ENCODE results near the gene PCDH15. TPM values are rescaled to one million over a fixed set of nuclear protein-coding genes. Genes with fewer than 3 reads are reported as not detected.

Gene PCDH15
- total and polyA plus RNA-seq, 2 experiments from 2014 or later, result not detected

DNA sequence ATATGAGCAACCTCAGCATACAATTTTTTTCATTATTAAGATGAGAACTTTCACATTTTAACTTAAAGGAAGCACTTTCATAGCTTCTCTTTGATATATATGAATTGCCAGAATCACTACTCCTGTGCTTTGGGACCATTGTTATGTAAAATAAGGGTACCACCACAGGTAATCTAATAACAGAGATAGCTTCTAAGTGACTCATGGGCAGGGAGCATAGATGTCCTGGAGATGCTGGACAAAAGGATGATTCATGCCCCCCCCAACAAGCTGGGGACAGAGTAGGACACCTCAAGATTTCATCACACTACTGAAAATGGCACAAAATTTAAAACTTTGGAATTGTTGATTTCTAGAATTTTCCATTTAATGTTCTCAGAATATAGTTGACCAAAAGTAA is 641.1 kb downstream of the PCDH15 start:
- no peak for TF ChIP-seq EZH2phosphoT487 (IDR thresholded peaks at IDR 0.05; ENCODE audit: insufficient read depth, low read depth)
- TF ChIP-seq EZH2 (IDR thresholded peaks at IDR 0.05; ENCODE audit: insufficient read depth, poor library complexity, severe bottlenecking), result no peak
- Histone ChIP-seq H3K9me3 (ENCODE audit: low read depth) (no peaks in the 10 kb centered on the region), H3K27ac (no peak overlapping the region), H3F3A (ENCODE audit: insufficient read depth) (no peaks in the 10 kb centered on the region), H2AFZ (no peak overlapping the region), H3K4me3 (no peak overlapping the region), H3K9me2 (ENCODE audit: insufficient read depth) (no peaks in the 10 kb centered on the region), H3K79me2 (ENCODE audit: insufficient read depth) (no peaks in the 10 kb centered on the region), H4K20me1 (ENCODE audit: insufficient read depth) (no peaks in the 10 kb centered on the region), H3K27me3 (replicated peaks; ENCODE audit: insufficient read depth) (no peaks in the 10 kb centered on the region), H3K9ac (no peak overlapping the region), H3K4me2 (ENCODE audit: unreplicated experiment) (no peak overlapping the region), H3K4me1 (ENCODE audit: insufficient read depth) (no peaks in the 10 kb centered on the region), H3K36me3 (ENCODE audit: low read depth) (no peaks in the 10 kb centered on the region)
- DNase-seq, result no peak
- in situ Hi-C loops (cut with MboI), result no loop called here

DNA sequence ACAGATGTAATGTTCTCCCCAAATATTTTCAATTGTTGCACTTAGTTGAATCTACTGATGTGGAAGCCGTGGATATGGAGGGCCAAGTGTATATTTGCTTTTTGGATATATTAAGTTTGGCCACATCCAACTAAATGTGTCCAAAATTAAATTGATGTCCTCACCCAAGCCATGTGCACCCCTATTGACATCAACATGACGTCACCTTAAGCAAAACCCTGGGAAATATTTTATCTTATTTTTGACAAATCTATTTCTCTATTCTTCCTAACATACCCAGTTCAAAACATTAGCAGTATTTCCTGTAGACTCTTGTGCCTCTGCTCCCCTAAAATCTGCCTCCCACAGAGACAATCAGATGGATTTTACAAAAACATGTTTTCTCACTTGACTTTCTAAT is 652.5 kb downstream of the PCDH15 start:
- DNase-seq, result no peak
- H3K79me2 ChIP-seq (ENCODE audit: insufficient read depth), result no peaks in the 10 kb centered on the region
- TF ChIP-seq EZH2 (IDR thresholded peaks at IDR 0.05; ENCODE audit: insufficient read depth, poor library complexity, severe bottlenecking) (no peak), EZH2phosphoT487 (IDR thresholded peaks at IDR 0.05; ENCODE audit: insufficient read depth, low read depth) (no peak)
- no peaks in the 10 kb centered on the region for H3K4me1 ChIP-seq (ENCODE audit: insufficient read depth)
- H3K4me3 ChIP-seq, result no peak overlapping the region
- no peaks in the 10 kb centered on the region for H3F3A ChIP-seq (ENCODE audit: insufficient read depth)
- H2AFZ ChIP-seq, result no peak overlapping the region
- H3K4me2 ChIP-seq (ENCODE audit: unreplicated experiment), result no peak overlapping the region
- H3K9ac ChIP-seq, result no peak overlapping the region
- in situ Hi-C loops (cut with MboI), result no loop called here
- no peaks in the 10 kb centered on the region for H3K9me3 ChIP-seq (ENCODE audit: low read depth)
- 14 to 26% methylated on average over 2 of the region's 2 CpGs for WGBS, 2 experiments (ENCODE audit: low coverage in 1 of 2, low lambda C conversion rate in 2 of 2, missing lambda C conversion rate in 2 of 2)
- H3K27ac ChIP-seq, result no peak overlapping the region
- no peaks in the 10 kb centered on the region for H3K36me3 ChIP-seq (ENCODE audit: low read depth)
- H3K27me3 ChIP-seq (replicated peaks; ENCODE audit: insufficient read depth), result no peaks in the 10 kb centered on the region
- no peaks in the 10 kb centered on the region for H3K9me2 ChIP-seq (ENCODE audit: insufficient read depth)
- H4K20me1 ChIP-seq (ENCODE audit: insufficient read depth), result no peaks in the 10 kb centered on the region

DNA sequence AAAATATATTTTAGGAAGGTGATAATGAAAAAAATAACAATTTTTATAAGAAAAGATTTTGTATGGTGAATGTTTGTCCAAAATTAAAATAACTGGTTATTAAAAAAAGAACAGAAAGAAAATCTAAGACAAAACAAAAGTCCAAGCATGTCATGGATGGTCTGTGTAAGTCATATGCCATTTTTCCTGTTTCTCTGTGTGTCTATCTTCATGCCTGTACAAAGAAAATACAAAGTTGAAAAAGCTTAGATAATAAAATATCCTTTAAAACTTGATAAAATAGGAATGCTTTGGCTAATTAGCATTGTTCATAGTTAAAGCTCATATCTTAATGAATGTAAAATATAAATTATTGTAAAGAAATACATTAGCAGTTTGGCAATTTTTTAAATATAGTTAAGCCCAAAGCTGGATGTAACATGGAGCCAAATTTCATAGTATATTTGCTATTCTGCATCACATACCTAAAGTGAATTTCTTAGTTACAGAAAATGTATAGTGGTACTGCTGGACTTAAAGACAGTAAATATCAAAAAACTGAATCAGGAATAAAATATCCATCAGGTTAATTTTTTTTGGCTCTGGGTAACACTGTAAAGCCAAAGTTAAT is 661.1 kb downstream of the PCDH15 start:
- Histone ChIP-seq H3K4me1 (ENCODE audit: insufficient read depth) (no peaks in the 10 kb centered on the region), H3F3A (ENCODE audit: insufficient read depth) (no peaks in the 10 kb centered on the region), H3K9me3 (ENCODE audit: low read depth) (peaks cover 4% of the 10 kb centered on the region), H4K20me1 (ENCODE audit: insufficient read depth) (no peaks in the 10 kb centered on the region), H3K27ac (no peak overlapping the region), H3K9ac (no peak overlapping the region), H3K4me2 (ENCODE audit: unreplicated experiment) (no peak overlapping the region), H3K9me2 (ENCODE audit: insufficient read depth) (no peaks in the 10 kb centered on the region), H3K36me3 (ENCODE audit: low read depth) (no peaks in the 10 kb centered on the region), H3K79me2 (ENCODE audit: insufficient read depth) (no peaks in the 10 kb centered on the region), H3K4me3 (no peak overlapping the region), H2AFZ (no peak overlapping the region), H3K27me3 (replicated peaks; ENCODE audit: insufficient read depth) (no peaks in the 10 kb centered on the region)
- no peak for DNase-seq
- TF ChIP-seq EZH2 (IDR thresholded peaks at IDR 0.05; ENCODE audit: insufficient read depth, poor library complexity, severe bottlenecking), result no peak
- TF ChIP-seq EZH2phosphoT487 (IDR thresholded peaks at IDR 0.05; ENCODE audit: insufficient read depth, low read depth), result no peak
- in situ Hi-C loops (cut with MboI), result no loop called here

DNA sequence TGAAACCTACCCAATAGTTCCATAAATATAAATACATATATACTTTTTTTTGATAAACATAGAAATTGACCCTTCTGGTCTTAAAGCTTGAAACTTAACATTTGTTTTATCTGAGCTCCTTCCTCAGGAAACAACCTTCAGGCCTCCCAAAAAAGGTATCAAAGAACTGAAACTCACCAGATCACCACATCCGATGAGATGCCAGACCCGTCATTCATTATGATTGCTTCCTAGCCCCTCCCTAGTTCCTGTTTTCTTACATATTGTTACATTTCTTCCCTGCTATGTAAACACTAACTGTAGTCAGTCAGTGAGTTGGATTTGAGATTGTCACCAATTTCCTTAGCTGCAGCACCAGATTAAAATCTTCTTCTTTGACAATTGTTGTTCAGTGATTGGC is 663.6 kb downstream of the PCDH15 start:
- no peak overlapping the region for H3K4me3 ChIP-seq
- no peaks in the 10 kb centered on the region for H3K79me2 ChIP-seq (ENCODE audit: insufficient read depth)
- H4K20me1 ChIP-seq (ENCODE audit: insufficient read depth), result no peaks in the 10 kb centered on the region
- no peak for TF ChIP-seq EZH2phosphoT487 (IDR thresholded peaks at IDR 0.05; ENCODE audit: insufficient read depth, low read depth)
- 35 to 49% methylated on average over 2 of the region's 2 CpGs for WGBS, 2 experiments (ENCODE audit: low coverage in 1 of 2, low lambda C conversion rate in 2 of 2, missing lambda C conversion rate in 2 of 2)
- H3K9me3 ChIP-seq (ENCODE audit: low read depth), result peaks cover 4% of the 10 kb centered on the region
- no peaks in the 10 kb centered on the region for H3K36me3 ChIP-seq (ENCODE audit: low read depth)
- H3K27me3 ChIP-seq (replicated peaks; ENCODE audit: insufficient read depth), result no peaks in the 10 kb centered on the region
- no peaks in the 10 kb centered on the region for H3K9me2 ChIP-seq (ENCODE audit: insufficient read depth)
- H3K9ac ChIP-seq, result no peak overlapping the region
- no peaks in the 10 kb centered on the region for H3K4me1 ChIP-seq (ENCODE audit: insufficient read depth)
- no peaks in the 10 kb centered on the region for H3F3A ChIP-seq (ENCODE audit: insufficient read depth)
- H2AFZ ChIP-seq, result no peak overlapping the region
- in situ Hi-C loops (cut with MboI), result no loop called here
- no peak overlapping the region for H3K27ac ChIP-seq
- no peak overlapping the region for H3K4me2 ChIP-seq (ENCODE audit: unreplicated experiment)
- no peak for DNase-seq

DNA sequence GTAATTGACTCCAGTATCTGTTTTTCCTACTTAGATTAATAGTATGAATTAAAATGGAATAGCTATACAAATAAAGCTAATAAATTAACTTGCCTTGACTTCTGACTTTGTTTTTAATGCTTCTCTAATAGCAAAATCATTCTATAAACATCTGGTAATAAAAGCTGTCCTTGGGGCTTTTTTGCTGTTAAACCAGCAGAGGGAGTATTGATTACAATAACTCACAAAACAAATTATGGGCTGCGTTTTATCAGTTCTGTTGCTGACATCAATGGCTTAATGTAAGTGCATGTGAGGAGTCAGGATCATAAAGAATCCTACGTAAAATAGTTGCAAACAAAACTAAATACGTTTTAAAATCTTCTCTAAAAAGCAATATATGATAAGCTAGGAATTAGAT is 667.8 kb downstream of the PCDH15 start:
- H3K27ac ChIP-seq, result no peak overlapping the region
- H3K9ac ChIP-seq, result no peak overlapping the region
- WGBS, 2 experiments (ENCODE audit: low coverage in 1 of 2, low lambda C conversion rate in 2 of 2, missing lambda C conversion rate in 2 of 2), result 5 to 9% methylated on average over 3 of the region's 3 CpGs
- H3K9me3 ChIP-seq (ENCODE audit: low read depth), result no peaks in the 10 kb centered on the region
- H3K4me1 ChIP-seq (ENCODE audit: insufficient read depth), result no peaks in the 10 kb centered on the region
- H2AFZ ChIP-seq, result no peak overlapping the region
- H3K4me2 ChIP-seq (ENCODE audit: unreplicated experiment), result no peak overlapping the region
- no peaks in the 10 kb centered on the region for H3K27me3 ChIP-seq (replicated peaks; ENCODE audit: insufficient read depth)
- no peaks in the 10 kb centered on the region for H3K36me3 ChIP-seq (ENCODE audit: low read depth)
- no peak overlapping the region for H3K4me3 ChIP-seq
- no peaks in the 10 kb centered on the region for H4K20me1 ChIP-seq (ENCODE audit: insufficient read depth)
- H3F3A ChIP-seq (ENCODE audit: insufficient read depth), result no peaks in the 10 kb centered on the region
- H3K9me2 ChIP-seq (ENCODE audit: insufficient read depth), result no peaks in the 10 kb centered on the region
- TF ChIP-seq EZH2 (IDR thresholded peaks at IDR 0.05; ENCODE audit: insufficient read depth, poor library complexity, severe bottlenecking) (no peak), EZH2phosphoT487 (IDR thresholded peaks at IDR 0.05; ENCODE audit: insufficient read depth, low read depth) (no peak)
- in situ Hi-C loops (cut with MboI), result no loop called here
- H3K79me2 ChIP-seq (ENCODE audit: insufficient read depth), result no peaks in the 10 kb centered on the region
- no peak for DNase-seq
